Activated CD8-positive, alpha-beta memory T cell treated with anti-CD3 and anti-CD28 coated beads, Interleukin-2, amount 50 U/mL, for 48 hours (primary cell): ENCODE data around the gene CHRNA4.
"Not testable (repeated sequence)": the region's sequence is repeated elsewhere in the genome, so short reads cannot be mapped to it uniquely, and the experiment has no call there.

Source experiments
- DNase-seq: peaks from one replicate; pipeline ENCODE4 v3.0.0-alpha.2; 2020

Gene CHRNA4

GRCh38 chr20:63347950-63348827 lies 13.0 kb downstream of the CHRNA4 start:
- no peak for DNase-seq

- DNase-seq, result no peak
Measured at GRCh38 chr20:63347081-63347741, 13.9 kb downstream of the CHRNA4 start.

- DNase-seq, result no peak
Measured at GRCh38 chr20:63346131-63347080, 14.7 kb downstream of the CHRNA4 start.

GRCh38 chr20:63345328-63346100 lies 15.6 kb downstream of the CHRNA4 start:
- DNase-seq, result no peak

GRCh38 chr20:63344616-63345327 lies 16.4 kb downstream of the CHRNA4 start:
- no peak for DNase-seq

- no peak for DNase-seq
Measured at GRCh38 chr20:63343460-63344445, 17.4 kb downstream of the CHRNA4 start.

- no peak for DNase-seq
Measured at GRCh38 chr20:63342561-63343459, 18.3 kb downstream of the CHRNA4 start.

- not testable (repeated sequence) for DNase-seq
Measured at GRCh38 chr20:63340158-63340688, 20.9 kb downstream of the CHRNA4 start.

- DNase-seq, result not testable (repeated sequence)
Measured at GRCh38 chr20:63339154-63340094, 21.7 kb downstream of the CHRNA4 start.

- no peak for DNase-seq
Measured at GRCh38 chr20:63337786-63338420, 23.2 kb downstream of the CHRNA4 start.

- DNase-seq, result no peak
Measured at GRCh38 chr20:63336232-63336752, 24.9 kb downstream of the CHRNA4 start.

- DNase-seq, result no peak
Measured at GRCh38 chr20:63335711-63336110, 25.4 kb downstream of the CHRNA4 start.

GRCh38 chr20:63335060-63335459 lies 26.1 kb downstream of the CHRNA4 start:
- DNase-seq, result not testable (repeated sequence)

GRCh38 chr20:63334356-63334755 lies 26.8 kb downstream of the CHRNA4 start:
- DNase-seq, result no peak

GRCh38 chr20:63333241-63333836 lies 27.8 kb downstream of the CHRNA4 start:
- DNase-seq, result no peak

- no peak for DNase-seq
Measured at GRCh38 chr20:63332488-63333240, 28.5 kb downstream of the CHRNA4 start.
